HepG2 (cell line): Measurements from ENCODE around the gene AQP6. TPM values are rescaled to one million over a fixed set of nuclear protein-coding genes. Genes with fewer than 3 reads are reported as not detected.

Source experiments
- ATAC-seq: fragments of 200-7000 bp; cut with Tn5 transposase; 3 replicates; pipeline ENCODE4 v1.9.1; 2020; ENCODE audit warnings: mild to moderate bottlenecking, moderate library complexity
- BruUV-seq: library from RNA; stranded (reverse); fragments of 400-500 nt; replicated peaks from 2 replicates; lab custom pipeline; 2021; lab: Mats Ljungman, UMichigan
- CTCF ChIA-PET: fragments of 300-600 bp; formaldehyde crosslinking; extraction: SDS; loops from one replicate; lab custom pipeline; 2021; ENCODE audit warnings: low total read pairs, inconsistent platforms, low intra/inter-chr PET ratio; lab: Yijun Ruan, JAX
- POLR2A ChIA-PET: fragments of 350-600 bp; sonication (Branson Sonifier 250); formaldehyde crosslinking; loops from one replicate; lab custom pipeline; 2020; ENCODE audit warnings: antibody characterized with exemption, inconsistent platforms; lab: Yijun Ruan, JAX
- DNase-seq: peaks from one replicate; pipeline ENCODE4 v3.0.0-alpha.2; 2015; ENCODE audit warnings: low spot score
- FAIRE-seq: peaks from 3 replicates; lab custom pipeline; 2011; peaks lifted over from hg19 to GRCh38; lab: Jason Lieb, UNC
- H2AFZ ChIP-seq: one replicate; pipeline ENCODE4 v1.6.1; 2011; ENCODE audit warnings: low read length, inconsistent platforms
- H3K27ac ChIP-seq: fragments of 300-600 bp; 3 replicates; pipeline ENCODE4 v1.8.0; 2011; ENCODE audit warnings: mixed run types, mild to moderate bottlenecking, mixed read lengths, low read length, inconsistent platforms; ENCODE audit not compliant: insufficient read depth; ENCODE audit errors: extremely low read length
- H3K27me3 ChIP-seq, 2 experiments: fragments of 200-600 bp in 1 of 2; 2 replicates in 1 of 2; 3 replicates in 1 of 2; pipeline versions ENCODE4 v1.6.0 to v1.8.0; 2011; ENCODE audit warnings: low read length in 2 of 2, mild to moderate bottlenecking in 2 of 2, moderate library complexity in 2 of 2, inconsistent platforms in 1 of 2; ENCODE audit not compliant: insufficient read depth in 2 of 2, control insufficient read depth in 1 of 2
- H3K36me3 ChIP-seq, 2 experiments: fragments of 200-600 bp in 1 of 2; replicated peaks in 1 of 2; 2 replicates in 1 of 2; 3 replicates in 1 of 2; pipeline versions ENCODE4 v1.5.1 to v1.8.0; 2011; ENCODE audit warnings: low read length in 2 of 2, inconsistent platforms in 1 of 2; ENCODE audit not compliant: insufficient read depth in 2 of 2, control insufficient read depth in 1 of 2
- H3K4me1 ChIP-seq: 2 replicates; pipeline ENCODE4 v1.5.1; 2012; ENCODE audit warnings: low read length, inconsistent platforms; ENCODE audit not compliant: insufficient read depth
- H3K4me2 ChIP-seq: 2 replicates; pipeline ENCODE4 v1.6.0; 2011; ENCODE audit warnings: low read depth, low read length, inconsistent platforms
- H3K4me3 ChIP-seq, 3 experiments: fragments of 200-600 bp in 1 of 3; sonication (generic), shearing (Covaris generic) in 1 of 3; replicated peaks in 1 of 3; 2 replicates each; pipeline ENCODE4 v1.5.1; 2011 to 2016; ENCODE audit warnings: low read length in 3 of 3, inconsistent platforms in 2 of 3, low read depth in 2 of 3, mild to moderate bottlenecking in 2 of 3, control low read depth in 1 of 3, mixed read lengths in 1 of 3; ENCODE audit not compliant: insufficient read depth in 1 of 3
- H3K79me2 ChIP-seq: one replicate; pipeline ENCODE4 v1.6.1; 2011; ENCODE audit warnings: low read length, inconsistent platforms; ENCODE audit not compliant: insufficient read depth
- H3K9ac ChIP-seq: 2 replicates; pipeline ENCODE4 v1.6.0; 2011; ENCODE audit warnings: mild to moderate bottlenecking, low read depth, low read length, inconsistent platforms; ENCODE audit not compliant: insufficient read depth
- H3K9me3 ChIP-seq: 2 replicates; pipeline ENCODE4 v1.5.1; 2012; ENCODE audit warnings: mild to moderate bottlenecking, low read length
- H4K20me1 ChIP-seq: 2 replicates; pipeline ENCODE4 v1.6.0; 2011; ENCODE audit warnings: inconsistent platforms, mild to moderate bottlenecking, low read length, moderate library complexity; ENCODE audit not compliant: insufficient read depth
- GATA4 ChIP-seq: sonication (generic); IDR thresholded peaks from 2 replicates; pipeline ENCODE4 v1.6.1; 2016; ENCODE audit warnings: antibody characterized with exemption, low read depth, borderline replicate concordance
- HNRNPK ChIP-seq: fragments of 200-400 bp; formaldehyde crosslinking; IDR thresholded peaks from 2 replicates; pipeline ENCODE4 v1.6.1; 2018; ENCODE audit warnings: low read length, low read depth, moderate library complexity, mild to moderate bottlenecking; ENCODE audit not compliant: poor library complexity, severe bottlenecking
- HNRNPLL ChIP-seq: fragments of 200-400 bp; formaldehyde crosslinking; IDR thresholded peaks from 2 replicates; pipeline ENCODE4 v1.6.1; 2017; ENCODE audit warnings: mild to moderate bottlenecking, low read depth, low read length; ENCODE audit not compliant: poor library complexity, severe bottlenecking
- KLF11 ChIP-seq: IDR thresholded peaks from 2 replicates; pipeline ENCODE4 v1.6.1; 2016; ENCODE audit warnings: missing compliant biosample characterization
- NCOA1 ChIP-seq: sonication (generic); formaldehyde crosslinking; IDR thresholded peaks from 2 replicates; pipeline ENCODE4 v1.9.0; 2021; ENCODE audit warnings: missing genetic modification reagents
- PAX8 ChIP-seq: sonication (generic); formaldehyde crosslinking; IDR thresholded peaks from 2 replicates; pipeline ENCODE4 v1.8.0; 2022; ENCODE audit warnings: mild to moderate bottlenecking, missing genetic modification reagents, borderline replicate concordance
- SCMH1 ChIP-seq: sonication (generic); formaldehyde crosslinking; IDR thresholded peaks from 2 replicates; pipeline ENCODE4 v1.9.0; 2021; ENCODE audit warnings: missing genetic modification reagents, mild to moderate bottlenecking, borderline replicate concordance
- ZNF530 ChIP-seq: sonication (generic); formaldehyde crosslinking; IDR thresholded peaks from 2 replicates; pipeline ENCODE4 v1.5.0; 2020; ENCODE audit warnings: low read depth, mild to moderate bottlenecking, missing genetic modification reagents
- ZSCAN20 ChIP-seq: sonication (generic); formaldehyde crosslinking; IDR thresholded peaks from 2 replicates; pipeline ENCODE4 v1.4.0; 2020; ENCODE audit warnings: missing genetic modification reagents, mild to moderate bottlenecking, borderline replicate concordance
- WGBS: methylation state at CpG from one replicate; pipeline ENCODE4 v1.1.6; 2017; ENCODE audit warnings: low lambda C conversion rate; 5-methylcytosine and 5-hydroxymethylcytosine counted together
- in situ Hi-C: cut with HindIII; loops from 2 replicates; pipeline ENCODE4 v1.10.0; 2017; ENCODE audit warnings: low pct_unique_long_range_greater_than_20kb; ENCODE audit not compliant: extremely low pct_ligation_motif_present
- intact Hi-C: fragments of 100-400 bp; cut with micrococcal nuclease; formaldehyde crosslinking; loops from one replicate; pipeline ENCODE4 v1.10.0; 2022; ENCODE audit not compliant: unreplicated experiment
- polyA plus RNA-seq, 8 experiments: library from polyadenylated mRNA; depleted of rRNA in 3 of 8; stranded (reverse) in 7 of 8; unstranded in 1 of 8; fragments of >200 nt; fragmentation: Illumina TruSeq in 4 of 8; extraction: Trizol in 4 of 8; gene quantifications; 2 replicates each; pipeline versions ENCODE4 v1.2.1 to v1.2.3, GENCODE V29; 2011 to 2016; ENCODE audit warnings: low read depth in 4 of 8, missing spikeins in 1 of 8, mixed read lengths in 1 of 8; ENCODE audit not compliant: insufficient read depth in 1 of 8
- total RNA-seq, 5 experiments: library from RNA; depleted of rRNA; stranded (reverse); fragments of >200 nt; fragmentation: Illumina TruSeq; extraction: Trizol; gene quantifications; 2 replicates each; pipeline ENCODE4 v1.2.3, GENCODE V29; 2016; ENCODE audit warnings: low read depth in 1 of 5
- TF ChIP-seq, protein P1 (sequence below): sonication (generic); formaldehyde crosslinking; IDR thresholded peaks from 2 replicates; pipeline ENCODE4 v1.4.0; 2020; ENCODE audit warnings: missing genetic modification reagents, borderline replicate concordance
- TF ChIP-seq, protein P2 (sequence below): sonication (generic); formaldehyde crosslinking; IDR thresholded peaks from 2 replicates; pipeline ENCODE4 v1.5.0; 2020; ENCODE audit warnings: missing genetic modification reagents
- TF ChIP-seq, protein P3 (sequence below): IDR thresholded peaks from 2 replicates; pipeline ENCODE4 v1.6.1; 2018; ENCODE audit warnings: missing genetic modification reagents
- TF ChIP-seq, protein P4 (sequence below): sonication (generic); formaldehyde crosslinking; IDR thresholded peaks from 2 replicates; pipeline ENCODE4 v1.5.1; 2020; ENCODE audit warnings: missing genetic modification reagents, mild to moderate bottlenecking, borderline replicate concordance

The AQP6 gene
- total and polyA plus RNA-seq, 2 of the 13 experiments (the other 11 are each of a cell fraction or from before 2014, with no cell fraction given), result 0.32 to 1.3 TPM

DNA sequence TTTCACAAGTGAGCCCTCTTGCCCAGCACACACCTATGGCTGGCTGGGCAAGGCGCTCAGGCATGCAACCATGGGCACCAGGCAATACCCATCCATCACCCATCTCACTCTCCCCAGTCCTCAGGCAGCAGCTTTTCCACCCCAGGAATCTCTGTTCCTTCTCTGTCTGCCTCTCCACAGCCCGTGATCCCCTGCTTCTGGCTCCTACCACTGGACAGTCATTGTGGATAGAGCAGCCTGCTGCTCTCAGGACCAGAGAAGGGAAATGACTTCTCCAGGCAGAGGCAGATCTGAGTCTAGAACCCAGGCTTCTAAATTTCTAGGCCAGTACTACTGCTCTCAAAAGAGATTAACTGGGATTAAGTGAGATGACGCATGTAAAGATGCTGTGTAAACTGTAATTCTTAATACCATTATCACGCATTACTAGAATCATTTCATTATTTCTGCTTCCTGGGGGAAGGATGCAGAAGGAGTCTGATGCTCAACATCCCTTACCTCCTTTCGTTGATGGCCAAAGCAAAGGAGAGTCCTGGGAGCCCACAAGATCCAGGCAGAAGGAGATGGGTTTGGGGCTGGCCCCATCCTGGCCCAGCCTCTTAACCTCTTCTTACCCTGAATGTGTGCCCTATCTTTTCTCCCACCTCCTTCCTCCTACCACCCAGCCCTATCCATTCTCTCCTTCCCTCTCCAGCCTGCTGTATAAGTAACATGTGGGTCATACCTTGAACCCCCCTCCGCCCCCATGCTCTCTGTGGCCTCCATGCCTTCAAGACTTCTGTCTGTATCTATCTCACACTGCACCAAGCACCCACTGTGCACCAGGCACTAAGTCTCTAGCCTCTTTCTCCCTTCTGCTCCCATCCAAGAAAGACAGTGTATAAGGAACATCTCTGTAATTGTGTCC, 15.8 kb upstream of the AQP6 start:
- in situ Hi-C loops, result no loop called here
- Histone ChIP-seq H3K9ac (no peak overlapping the region), H3K4me3 (no peak overlapping the region), H4K20me1 (no peaks in the 10 kb centered on the region), H3K36me3 (no peaks in the 10 kb centered on the region), H2AFZ (no peak overlapping the region), H3K79me2 (no peaks in the 10 kb centered on the region), H3K27me3 (peaks cover 0 to 55% of the 10 kb centered on the region in 2 experiments; a peak in 3 of 5 replicates), H3K4me2 (no peak overlapping the region), H3K27ac (no peak overlapping the region), H3K9me3 (no peaks in the 10 kb centered on the region), H3K4me1 (peaks cover 15% of the 10 kb centered on the region)
- DNase-seq (no peak), FAIRE-seq (no peak), ATAC-seq (no peak)
- ChIA-PET POLR2A (no interaction called here), CTCF (no interaction called here)
- intact Hi-C loops, result no loop called here
- no TSS peak for BruUV-seq
- 34% methylated on average over 6 of the region's 6 CpGs for WGBS
- TF ChIP-seq, protein P1, sequence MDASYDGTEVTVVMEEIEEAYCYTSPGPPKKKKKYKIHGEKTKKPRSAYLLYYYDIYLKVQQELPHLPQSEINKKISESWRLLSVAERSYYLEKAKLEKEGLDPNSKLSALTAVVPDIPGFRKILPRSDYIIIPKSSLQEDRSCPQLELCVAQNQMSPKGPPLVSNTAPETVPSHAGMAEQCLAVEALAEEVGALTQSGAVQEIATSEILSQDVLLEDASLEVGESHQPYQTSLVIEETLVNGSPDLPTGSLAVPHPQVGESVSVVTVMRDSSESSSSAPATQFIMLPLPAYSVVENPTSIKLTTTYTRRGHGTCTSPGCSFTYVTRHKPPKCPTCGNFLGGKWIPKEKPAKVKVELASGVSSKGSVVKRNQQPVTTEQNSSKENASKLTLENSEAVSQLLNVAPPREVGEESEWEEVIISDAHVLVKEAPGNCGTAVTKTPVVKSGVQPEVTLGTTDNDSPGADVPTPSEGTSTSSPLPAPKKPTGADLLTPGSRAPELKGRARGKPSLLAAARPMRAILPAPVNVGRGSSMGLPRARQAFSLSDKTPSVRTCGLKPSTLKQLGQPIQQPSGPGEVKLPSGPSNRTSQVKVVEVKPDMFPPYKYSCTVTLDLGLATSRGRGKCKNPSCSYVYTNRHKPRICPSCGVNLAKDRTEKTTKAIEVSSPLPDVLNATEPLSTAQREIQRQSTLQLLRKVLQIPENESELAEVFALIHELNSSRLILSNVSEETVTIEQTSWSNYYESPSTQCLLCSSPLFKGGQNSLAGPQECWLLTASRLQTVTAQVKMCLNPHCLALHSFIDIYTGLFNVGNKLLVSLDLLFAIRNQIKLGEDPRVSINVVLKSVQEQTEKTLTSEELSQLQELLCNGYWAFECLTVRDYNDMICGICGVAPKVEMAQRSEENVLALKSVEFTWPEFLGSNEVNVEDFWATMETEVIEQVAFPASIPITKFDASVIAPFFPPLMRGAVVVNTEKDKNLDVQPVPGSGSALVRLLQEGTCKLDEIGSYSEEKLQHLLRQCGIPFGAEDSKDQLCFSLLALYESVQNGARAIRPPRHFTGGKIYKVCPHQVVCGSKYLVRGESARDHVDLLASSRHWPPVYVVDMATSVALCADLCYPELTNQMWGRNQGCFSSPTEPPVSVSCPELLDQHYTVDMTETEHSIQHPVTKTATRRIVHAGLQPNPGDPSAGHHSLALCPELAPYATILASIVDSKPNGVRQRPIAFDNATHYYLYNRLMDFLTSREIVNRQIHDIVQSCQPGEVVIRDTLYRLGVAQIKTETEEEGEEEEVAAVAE (CRISPR knock-in tag), result no peak
- TF ChIP-seq, protein P2, sequence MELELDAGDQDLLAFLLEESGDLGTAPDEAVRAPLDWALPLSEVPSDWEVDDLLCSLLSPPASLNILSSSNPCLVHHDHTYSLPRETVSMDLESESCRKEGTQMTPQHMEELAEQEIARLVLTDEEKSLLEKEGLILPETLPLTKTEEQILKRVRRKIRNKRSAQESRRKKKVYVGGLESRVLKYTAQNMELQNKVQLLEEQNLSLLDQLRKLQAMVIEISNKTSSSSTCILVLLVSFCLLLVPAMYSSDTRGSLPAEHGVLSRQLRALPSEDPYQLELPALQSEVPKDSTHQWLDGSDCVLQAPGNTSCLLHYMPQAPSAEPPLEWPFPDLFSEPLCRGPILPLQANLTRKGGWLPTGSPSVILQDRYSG (CRISPR knock-in tag), result no peak
- TF ChIP-seq HNRNPK (no peak), SCMH1 (no peak), KLF11 (CRISPR knock-in tag) (no peak), ZNF530 (CRISPR knock-in tag) (no peak), PAX8 (CRISPR knock-in tag) (no peak), ZSCAN20 (CRISPR knock-in tag) (no peak), GATA4 (no peak), NCOA1 (CRISPR knock-in tag) (no peak), HNRNPLL (no peak)
- TF ChIP-seq, protein P3, sequence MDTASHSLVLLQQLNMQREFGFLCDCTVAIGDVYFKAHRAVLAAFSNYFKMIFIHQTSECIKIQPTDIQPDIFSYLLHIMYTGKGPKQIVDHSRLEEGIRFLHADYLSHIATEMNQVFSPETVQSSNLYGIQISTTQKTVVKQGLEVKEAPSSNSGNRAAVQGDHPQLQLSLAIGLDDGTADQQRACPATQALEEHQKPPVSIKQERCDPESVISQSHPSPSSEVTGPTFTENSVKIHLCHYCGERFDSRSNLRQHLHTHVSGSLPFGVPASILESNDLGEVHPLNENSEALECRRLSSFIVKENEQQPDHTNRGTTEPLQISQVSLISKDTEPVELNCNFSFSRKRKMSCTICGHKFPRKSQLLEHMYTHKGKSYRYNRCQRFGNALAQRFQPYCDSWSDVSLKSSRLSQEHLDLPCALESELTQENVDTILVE (CRISPR knock-in tag), result no peak
- TF ChIP-seq, protein P4, sequence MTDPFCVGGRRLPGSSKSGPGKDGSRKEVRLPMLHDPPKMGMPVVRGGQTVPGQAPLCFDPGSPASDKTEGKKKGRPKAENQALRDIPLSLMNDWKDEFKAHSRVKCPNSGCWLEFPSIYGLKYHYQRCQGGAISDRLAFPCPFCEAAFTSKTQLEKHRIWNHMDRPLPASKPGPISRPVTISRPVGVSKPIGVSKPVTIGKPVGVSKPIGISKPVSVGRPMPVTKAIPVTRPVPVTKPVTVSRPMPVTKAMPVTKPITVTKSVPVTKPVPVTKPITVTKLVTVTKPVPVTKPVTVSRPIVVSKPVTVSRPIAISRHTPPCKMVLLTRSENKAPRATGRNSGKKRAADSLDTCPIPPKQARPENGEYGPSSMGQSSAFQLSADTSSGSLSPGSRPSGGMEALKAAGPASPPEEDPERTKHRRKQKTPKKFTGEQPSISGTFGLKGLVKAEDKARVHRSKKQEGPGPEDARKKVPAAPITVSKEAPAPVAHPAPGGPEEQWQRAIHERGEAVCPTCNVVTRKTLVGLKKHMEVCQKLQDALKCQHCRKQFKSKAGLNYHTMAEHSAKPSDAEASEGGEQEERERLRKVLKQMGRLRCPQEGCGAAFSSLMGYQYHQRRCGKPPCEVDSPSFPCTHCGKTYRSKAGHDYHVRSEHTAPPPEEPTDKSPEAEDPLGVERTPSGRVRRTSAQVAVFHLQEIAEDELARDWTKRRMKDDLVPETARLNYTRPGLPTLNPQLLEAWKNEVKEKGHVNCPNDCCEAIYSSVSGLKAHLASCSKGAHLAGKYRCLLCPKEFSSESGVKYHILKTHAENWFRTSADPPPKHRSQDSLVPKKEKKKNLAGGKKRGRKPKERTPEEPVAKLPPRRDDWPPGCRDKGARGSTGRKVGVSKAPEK, result no peak
